ENCODE results near the gene COA1.

GRCh38 chr7:43689115-43689514 lies 40.2 kb downstream of the COA1 start:
- TF ChIP-seq, protein P1, sequence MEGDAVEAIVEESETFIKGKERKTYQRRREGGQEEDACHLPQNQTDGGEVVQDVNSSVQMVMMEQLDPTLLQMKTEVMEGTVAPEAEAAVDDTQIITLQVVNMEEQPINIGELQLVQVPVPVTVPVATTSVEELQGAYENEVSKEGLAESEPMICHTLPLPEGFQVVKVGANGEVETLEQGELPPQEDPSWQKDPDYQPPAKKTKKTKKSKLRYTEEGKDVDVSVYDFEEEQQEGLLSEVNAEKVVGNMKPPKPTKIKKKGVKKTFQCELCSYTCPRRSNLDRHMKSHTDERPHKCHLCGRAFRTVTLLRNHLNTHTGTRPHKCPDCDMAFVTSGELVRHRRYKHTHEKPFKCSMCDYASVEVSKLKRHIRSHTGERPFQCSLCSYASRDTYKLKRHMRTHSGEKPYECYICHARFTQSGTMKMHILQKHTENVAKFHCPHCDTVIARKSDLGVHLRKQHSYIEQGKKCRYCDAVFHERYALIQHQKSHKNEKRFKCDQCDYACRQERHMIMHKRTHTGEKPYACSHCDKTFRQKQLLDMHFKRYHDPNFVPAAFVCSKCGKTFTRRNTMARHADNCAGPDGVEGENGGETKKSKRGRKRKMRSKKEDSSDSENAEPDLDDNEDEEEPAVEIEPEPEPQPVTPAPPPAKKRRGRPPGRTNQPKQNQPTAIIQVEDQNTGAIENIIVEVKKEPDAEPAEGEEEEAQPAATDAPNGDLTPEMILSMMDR (IDR thresholded peaks at IDR 0.05) = no peak
- TF ChIP-seq POLR2AphosphoS5 (IDR thresholded peaks at IDR 0.05) = no peak
